Ishikawa (cell line): ENCODE results near the gene ZNF273.

Source experiments
- CEBPB ChIP-seq: IDR thresholded peaks from 2 replicates; pipeline ENCODE4 v1.6.1; 2012
- EP300 ChIP-seq: IDR thresholded peaks from 2 replicates; pipeline ENCODE4 v1.6.1; 2012; ENCODE audit warnings: borderline replicate concordance
- RAD21 ChIP-seq: IDR thresholded peaks from 2 replicates; pipeline ENCODE4 v1.6.1; 2012; ENCODE audit warnings: low read depth
- TAF1 ChIP-seq: IDR thresholded peaks from 2 replicates; pipeline ENCODE4 v1.6.1; 2012; ENCODE audit warnings: low read depth, mild to moderate bottlenecking
- TCF12 ChIP-seq: IDR thresholded peaks from 2 replicates; pipeline ENCODE4 v1.6.1; 2012; ENCODE audit warnings: low read depth
- TEAD4 ChIP-seq: IDR thresholded peaks from 2 replicates; pipeline ENCODE4 v1.6.1; 2012
- TF ChIP-seq, protein P1 (sequence below): IDR thresholded peaks from 2 replicates; pipeline ENCODE4 v1.6.1; 2012; ENCODE audit warnings: low read depth, mild to moderate bottlenecking
- TF ChIP-seq, protein P2 (sequence below): IDR thresholded peaks from 2 replicates; pipeline ENCODE4 v1.6.1; 2012
- TF ChIP-seq, protein P3 (sequence below): IDR thresholded peaks from 2 replicates; pipeline ENCODE4 v1.6.1; 2012

DNA sequence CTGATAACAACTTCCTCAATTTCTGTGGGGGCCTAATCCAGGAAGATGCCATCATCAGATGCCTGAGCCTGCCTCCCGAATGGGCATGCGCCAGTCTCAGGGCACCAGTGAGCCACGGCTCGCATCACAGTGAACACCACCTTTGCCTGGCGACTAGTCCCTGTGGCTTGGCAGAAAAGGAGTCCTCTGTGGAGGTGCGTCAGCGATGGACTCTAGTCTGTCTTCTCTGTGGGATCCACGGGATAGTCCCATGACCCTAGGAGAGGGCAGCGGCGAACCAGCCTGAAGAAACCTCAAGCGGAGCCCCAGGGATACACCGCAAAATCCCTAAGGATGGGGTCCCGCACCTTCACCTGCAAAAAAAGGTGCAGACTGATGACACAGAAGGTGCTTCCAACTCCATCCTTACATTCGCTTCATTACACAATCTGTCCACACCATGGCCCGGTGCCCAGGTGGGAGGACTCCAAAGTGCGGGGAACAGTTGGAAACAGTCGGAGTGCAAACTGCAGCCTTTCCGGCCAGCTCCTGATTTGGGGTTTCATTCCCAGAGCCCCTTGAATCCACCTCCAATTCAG lies 35.1 kb upstream of the ZNF273 start:
- TF ChIP-seq TAF1 (no peak), RAD21 (no peak), TCF12 (no peak), CEBPB (no peak), EP300 (no peak), TEAD4 (no peak)
- TF ChIP-seq, protein P1, sequence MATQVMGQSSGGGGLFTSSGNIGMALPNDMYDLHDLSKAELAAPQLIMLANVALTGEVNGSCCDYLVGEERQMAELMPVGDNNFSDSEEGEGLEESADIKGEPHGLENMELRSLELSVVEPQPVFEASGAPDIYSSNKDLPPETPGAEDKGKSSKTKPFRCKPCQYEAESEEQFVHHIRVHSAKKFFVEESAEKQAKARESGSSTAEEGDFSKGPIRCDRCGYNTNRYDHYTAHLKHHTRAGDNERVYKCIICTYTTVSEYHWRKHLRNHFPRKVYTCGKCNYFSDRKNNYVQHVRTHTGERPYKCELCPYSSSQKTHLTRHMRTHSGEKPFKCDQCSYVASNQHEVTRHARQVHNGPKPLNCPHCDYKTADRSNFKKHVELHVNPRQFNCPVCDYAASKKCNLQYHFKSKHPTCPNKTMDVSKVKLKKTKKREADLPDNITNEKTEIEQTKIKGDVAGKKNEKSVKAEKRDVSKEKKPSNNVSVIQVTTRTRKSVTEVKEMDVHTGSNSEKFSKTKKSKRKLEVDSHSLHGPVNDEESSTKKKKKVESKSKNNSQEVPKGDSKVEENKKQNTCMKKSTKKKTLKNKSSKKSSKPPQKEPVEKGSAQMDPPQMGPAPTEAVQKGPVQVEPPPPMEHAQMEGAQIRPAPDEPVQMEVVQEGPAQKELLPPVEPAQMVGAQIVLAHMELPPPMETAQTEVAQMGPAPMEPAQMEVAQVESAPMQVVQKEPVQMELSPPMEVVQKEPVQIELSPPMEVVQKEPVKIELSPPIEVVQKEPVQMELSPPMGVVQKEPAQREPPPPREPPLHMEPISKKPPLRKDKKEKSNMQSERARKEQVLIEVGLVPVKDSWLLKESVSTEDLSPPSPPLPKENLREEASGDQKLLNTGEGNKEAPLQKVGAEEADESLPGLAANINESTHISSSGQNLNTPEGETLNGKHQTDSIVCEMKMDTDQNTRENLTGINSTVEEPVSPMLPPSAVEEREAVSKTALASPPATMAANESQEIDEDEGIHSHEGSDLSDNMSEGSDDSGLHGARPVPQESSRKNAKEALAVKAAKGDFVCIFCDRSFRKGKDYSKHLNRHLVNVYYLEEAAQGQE, result no peak
- TF ChIP-seq, protein P2, sequence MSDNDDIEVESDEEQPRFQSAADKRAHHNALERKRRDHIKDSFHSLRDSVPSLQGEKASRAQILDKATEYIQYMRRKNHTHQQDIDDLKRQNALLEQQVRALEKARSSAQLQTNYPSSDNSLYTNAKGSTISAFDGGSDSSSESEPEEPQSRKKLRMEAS, result no peak
- TF ChIP-seq, protein P3, sequence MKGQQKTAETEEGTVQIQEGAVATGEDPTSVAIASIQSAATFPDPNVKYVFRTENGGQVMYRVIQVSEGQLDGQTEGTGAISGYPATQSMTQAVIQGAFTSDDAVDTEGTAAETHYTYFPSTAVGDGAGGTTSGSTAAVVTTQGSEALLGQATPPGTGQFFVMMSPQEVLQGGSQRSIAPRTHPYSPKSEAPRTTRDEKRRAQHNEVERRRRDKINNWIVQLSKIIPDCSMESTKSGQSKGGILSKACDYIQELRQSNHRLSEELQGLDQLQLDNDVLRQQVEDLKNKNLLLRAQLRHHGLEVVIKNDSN, result no peak
